Sigmoid colon (tissue), 7 donors: ENCODE data around the gene TPK1. TPM values are rescaled to one million over a fixed set of nuclear protein-coding genes. Genes with fewer than 3 reads are reported as not detected.

Experiments
- DNase-seq: peaks from one replicate; pipeline ENCODE4 v3.0.0-alpha.2; 2019
- H3K27ac ChIP-seq, 4 donors: fragments of 200-600 bp; sonication (generic); one replicate each; pipeline ENCODE4 v1.5.1; 2016 to 2019; ENCODE audit warnings: mild to moderate bottlenecking in 1 of 4
- H3K27me3 ChIP-seq, 3 donors: fragments of 200-600 bp; sonication (generic); one replicate each; pipeline ENCODE4 v1.5.1; 2019; ENCODE audit warnings: mild to moderate bottlenecking in 1 of 3
- H3K36me3 ChIP-seq, 4 donors: fragments of 200-600 bp; sonication (generic); one replicate each; pipeline ENCODE4 v1.5.1; 2016 to 2019
- H3K4me1 ChIP-seq, 4 donors: fragments of 200-600 bp; sonication (generic); one replicate each; pipeline ENCODE4 v1.5.1; 2017 to 2019
- H3K4me3 ChIP-seq, 4 donors: fragments of 200-600 bp; sonication (generic); one replicate each; pipeline ENCODE4 v1.5.1; 2017 to 2019; ENCODE audit warnings: mild to moderate bottlenecking in 2 of 4, moderate library complexity in 1 of 4
- H3K9me3 ChIP-seq, 4 donors: fragments of 200-600 bp in 3 of 4; sonication (generic) in 3 of 4; one replicate each; pipeline versions ENCODE4 v1.5.1 to v1.6.1; 2013 to 2019
- EP300 ChIP-seq, 4 donors: sonication (generic); formaldehyde crosslinking; IDR thresholded peaks; one replicate each; pipeline ENCODE4 v1.6.1; 2017; ENCODE audit warnings: antibody characterized with exemption in 4 of 4
- POLR2A ChIP-seq, 2 donors: fragments of 450-650 bp; IDR thresholded peaks; one replicate each; pipeline ENCODE4 v1.6.1; 2016; ENCODE audit warnings: antibody characterized with exemption in 2 of 2, mild to moderate bottlenecking in 2 of 2, moderate library complexity in 2 of 2
- POLR2AphosphoS5 ChIP-seq, 4 donors: sonication (generic); formaldehyde crosslinking; IDR thresholded peaks; one replicate each; pipeline ENCODE4 v1.6.1; 2017; ENCODE audit warnings: antibody characterized with exemption in 4 of 4
- WGBS, 2 donors: extraction: QIAGEN DNeasy Blood & Tissue Kit; methylation state at CpG; one replicate each; pipeline ENCODE4 v1.1.7; 2013; 5-methylcytosine and 5-hydroxymethylcytosine counted together
- intact Hi-C: fragments of 100-400 bp; cut with DNase I; formaldehyde crosslinking; loops from one replicate; pipeline ENCODE4 v1.15.1; 2023
- polyA plus RNA-seq, 3 donors: library from polyadenylated mRNA; stranded (reverse); fragments of 200-250 nt; gene quantifications; one replicate each; pipeline ENCODE4 v1.2.3, GENCODE V29; 2013
- total RNA-seq, 4 donors: library from RNA; depleted of rRNA; stranded (reverse); fragments of >200 nt; gene quantifications; one replicate each; pipeline ENCODE4 v1.1.0, GENCODE V29; 2016
- TF ChIP-seq, protein P1 (sequence below), 4 experiments: fragments of 450-650 bp in 3 of 4; fragments of 200-600 bp in 1 of 4; IDR thresholded peaks; one replicate each; pipeline ENCODE4 v1.5.1; 2016 to 2019; ENCODE audit warnings: antibody characterized with exemption in 4 of 4, mild to moderate bottlenecking in 3 of 4, moderate library complexity in 2 of 4
- donor health status: healthy with polysubstance abuse.
- donor health status: Bipolar disorder and iron deficiency.
- donor health status: healthy.

TPK1 gene
- total and polyA plus RNA-seq, 7 donors = 4.1 to 14.3 (median 7.2) TPM

DNA sequence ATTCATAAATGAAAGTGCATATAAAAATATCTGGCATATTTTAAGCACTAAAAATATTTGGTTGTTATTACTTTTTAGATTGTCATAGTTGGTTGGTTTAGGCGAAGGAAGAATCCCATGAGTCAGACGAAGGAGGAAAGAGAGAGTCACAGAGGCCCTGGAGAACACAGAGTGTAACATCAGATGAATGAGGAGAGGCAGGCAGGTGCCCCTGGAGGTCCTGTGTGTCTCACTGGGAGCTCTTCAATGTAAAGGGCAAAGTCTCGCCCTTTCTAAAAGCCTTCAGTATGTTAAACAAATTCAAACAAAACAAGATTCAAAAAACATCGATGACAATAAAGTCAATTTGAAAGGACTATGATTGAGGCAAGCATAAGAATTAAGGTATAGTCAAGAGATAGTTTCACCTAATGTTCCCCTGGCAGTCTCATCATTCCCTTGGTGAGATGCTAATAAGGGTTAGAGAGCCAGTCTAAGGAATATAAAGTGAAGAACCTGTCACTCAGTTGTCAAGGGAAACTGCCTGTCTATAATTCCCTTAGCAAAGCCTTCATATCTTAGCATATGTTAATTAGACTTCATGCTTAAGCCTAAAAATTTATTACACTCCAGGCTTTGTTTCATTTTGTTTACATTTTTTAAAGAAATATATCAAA lies 194.3 kb downstream of the TPK1 start:
- no peak overlapping the region for H3K4me3 ChIP-seq
- no peaks in the 10 kb centered on the region for H3K36me3 ChIP-seq
- WGBS, 2 donors = 70 to 72% methylated on average over 4 of the region's 4 CpGs
- TF ChIP-seq POLR2AphosphoS5 (IDR thresholded peaks at IDR 0.05) = no peak
- TF ChIP-seq, protein P1, sequence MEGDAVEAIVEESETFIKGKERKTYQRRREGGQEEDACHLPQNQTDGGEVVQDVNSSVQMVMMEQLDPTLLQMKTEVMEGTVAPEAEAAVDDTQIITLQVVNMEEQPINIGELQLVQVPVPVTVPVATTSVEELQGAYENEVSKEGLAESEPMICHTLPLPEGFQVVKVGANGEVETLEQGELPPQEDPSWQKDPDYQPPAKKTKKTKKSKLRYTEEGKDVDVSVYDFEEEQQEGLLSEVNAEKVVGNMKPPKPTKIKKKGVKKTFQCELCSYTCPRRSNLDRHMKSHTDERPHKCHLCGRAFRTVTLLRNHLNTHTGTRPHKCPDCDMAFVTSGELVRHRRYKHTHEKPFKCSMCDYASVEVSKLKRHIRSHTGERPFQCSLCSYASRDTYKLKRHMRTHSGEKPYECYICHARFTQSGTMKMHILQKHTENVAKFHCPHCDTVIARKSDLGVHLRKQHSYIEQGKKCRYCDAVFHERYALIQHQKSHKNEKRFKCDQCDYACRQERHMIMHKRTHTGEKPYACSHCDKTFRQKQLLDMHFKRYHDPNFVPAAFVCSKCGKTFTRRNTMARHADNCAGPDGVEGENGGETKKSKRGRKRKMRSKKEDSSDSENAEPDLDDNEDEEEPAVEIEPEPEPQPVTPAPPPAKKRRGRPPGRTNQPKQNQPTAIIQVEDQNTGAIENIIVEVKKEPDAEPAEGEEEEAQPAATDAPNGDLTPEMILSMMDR (IDR thresholded peaks at IDR 0.05) = no peak
- no peak for TF ChIP-seq EP300 (IDR thresholded peaks at IDR 0.05)
- TF ChIP-seq POLR2A (IDR thresholded peaks at IDR 0.05) = no peak
- H3K9me3 ChIP-seq = no peaks in the 10 kb centered on the region
- no peaks in the 10 kb centered on the region for H3K27me3 ChIP-seq
- DNase-seq = no peak
- intact Hi-C loops = no loop called here
- H3K27ac ChIP-seq = no peak overlapping the region
- peaks cover 0 to 16% (median 14%) of the 10 kb centered on the region in 4 donors for H3K4me1 ChIP-seq

DNA sequence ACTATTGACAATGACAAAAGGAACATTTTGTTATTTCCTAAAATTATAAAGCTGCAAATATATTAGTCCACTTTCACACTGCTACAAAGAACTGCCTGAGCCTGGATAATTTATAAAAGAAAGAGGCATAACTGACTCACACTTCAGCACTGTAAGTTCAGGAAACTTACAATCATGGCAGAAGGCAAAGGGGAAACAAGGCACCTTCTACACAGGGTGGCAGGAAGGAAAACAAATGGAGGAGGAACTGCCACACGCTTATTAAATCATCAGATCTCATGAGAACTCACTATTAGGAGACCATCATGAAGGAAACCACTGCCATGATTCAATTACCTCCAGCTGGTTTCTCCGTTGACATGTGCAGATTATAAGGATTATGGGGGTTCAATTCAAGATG lies 203.1 kb downstream of the TPK1 start:
- no peaks in the 10 kb centered on the region for H3K27me3 ChIP-seq
- H3K9me3 ChIP-seq = no peaks in the 10 kb centered on the region
- 82 to 87% methylated on average over 2 of the region's 2 CpGs for WGBS, 2 donors
- H3K36me3 ChIP-seq = no peaks in the 10 kb centered on the region
- no peak for TF ChIP-seq POLR2A (IDR thresholded peaks at IDR 0.05)
- TF ChIP-seq POLR2AphosphoS5 (IDR thresholded peaks at IDR 0.05) = no peak
- TF ChIP-seq EP300 (IDR thresholded peaks at IDR 0.05) = no peak
- TF ChIP-seq, protein P1 (IDR thresholded peaks at IDR 0.05) = no peak
- intact Hi-C loops = no loop called here
- no peak overlapping the region for H3K27ac ChIP-seq
- no peaks in the 10 kb centered on the region for H3K4me1 ChIP-seq
- H3K4me3 ChIP-seq = no peak overlapping the region
- no peak for DNase-seq

DNA sequence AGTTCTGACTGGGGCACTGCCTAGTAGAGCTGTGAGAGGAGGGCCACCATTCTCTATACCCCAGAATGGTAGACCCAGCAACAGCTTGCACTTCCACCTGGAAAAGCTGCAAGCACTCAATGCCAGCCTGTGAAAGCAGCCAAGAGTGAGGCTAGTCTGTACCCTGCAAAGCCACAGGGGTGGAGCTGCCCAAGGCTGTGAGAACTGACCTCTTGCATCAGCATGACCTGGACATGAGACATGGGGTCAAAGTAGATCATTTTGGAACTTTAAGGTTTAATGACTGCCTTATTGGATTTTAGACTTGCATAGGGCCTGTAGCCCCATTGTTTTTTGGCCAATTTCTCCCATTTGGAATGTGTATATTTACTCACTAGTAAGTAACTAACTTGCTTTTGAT lies 206.3 kb downstream of the TPK1 start:
- Histone ChIP-seq H3K36me3 (no peaks in the 10 kb centered on the region), H3K9me3 (no peaks in the 10 kb centered on the region), H3K27ac (no peak overlapping the region), H3K4me3 (no peak overlapping the region), H3K4me1 (peaks cover 0 to 7% (median 0%) of the 10 kb centered on the region in 4 donors), H3K27me3 (no peaks in the 10 kb centered on the region)
- TF ChIP-seq POLR2A (IDR thresholded peaks at IDR 0.05) (no peak), POLR2AphosphoS5 (IDR thresholded peaks at IDR 0.05) (no peak)
- TF ChIP-seq, protein P1 (IDR thresholded peaks at IDR 0.05) = no peak
- intact Hi-C loops = no loop called here
- DNase-seq = no peak

DNA sequence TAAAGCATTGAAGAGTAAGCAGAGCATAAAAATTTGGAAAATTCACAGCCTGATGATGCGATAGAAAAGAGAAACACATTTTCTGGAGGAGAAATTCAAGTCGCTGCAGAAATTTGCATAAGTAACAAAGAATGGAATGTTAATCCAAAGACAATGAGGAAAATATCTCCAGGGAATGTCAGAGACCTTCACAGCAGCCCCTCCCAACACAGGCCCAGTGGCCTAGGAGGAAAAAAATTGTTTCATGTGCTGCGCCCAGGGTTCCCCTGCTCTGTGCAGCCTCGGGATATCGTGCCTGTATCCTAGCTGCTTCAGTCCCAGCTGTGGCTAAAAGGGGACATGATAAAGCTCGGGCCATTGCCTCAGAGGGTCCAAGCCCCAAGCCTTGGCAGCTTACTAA lies 206.8 kb downstream of the TPK1 start:
- no peak overlapping the region for H3K4me3 ChIP-seq
- DNase-seq = no peak
- no peak for TF ChIP-seq POLR2AphosphoS5 (IDR thresholded peaks at IDR 0.05)
- no peak for TF ChIP-seq EP300 (IDR thresholded peaks at IDR 0.05)
- TF ChIP-seq POLR2A (IDR thresholded peaks at IDR 0.05) = no peak
- TF ChIP-seq, protein P1 (IDR thresholded peaks at IDR 0.05) = no peak
- H3K36me3 ChIP-seq = no peaks in the 10 kb centered on the region
- peaks cover 0 to 7% (median under 1%) of the 10 kb centered on the region in 4 donors for H3K4me1 ChIP-seq
- no peak overlapping the region for H3K27ac ChIP-seq
- intact Hi-C loops = no loop called here
- no peaks in the 10 kb centered on the region for H3K9me3 ChIP-seq
- WGBS, 2 donors = 92 to 95% methylated on average over 6 of the region's 6 CpGs
- H3K27me3 ChIP-seq = no peaks in the 10 kb centered on the region

DNA sequence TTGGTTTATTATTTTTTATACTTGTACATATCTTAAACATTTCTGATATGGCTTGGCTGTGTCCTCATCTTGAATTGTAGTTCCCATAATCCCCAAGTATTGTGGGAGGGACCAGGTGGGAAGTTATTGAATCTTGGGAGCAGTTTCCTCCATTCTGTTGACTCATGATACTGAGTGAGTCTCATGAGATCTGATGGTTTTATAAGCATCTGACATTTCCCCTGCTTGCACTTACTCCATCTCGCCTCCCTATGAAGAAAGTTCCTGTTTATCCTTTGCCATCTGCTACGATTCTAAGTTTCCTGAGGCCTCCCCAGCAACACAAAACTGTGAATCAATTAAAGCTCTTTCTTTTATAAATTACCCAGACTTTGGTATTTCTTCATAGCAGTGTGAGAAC lies 207.7 kb downstream of the TPK1 start:
- H3K4me3 ChIP-seq = no peak overlapping the region
- peaks cover 0 to 7% (median 3%) of the 10 kb centered on the region in 4 donors for H3K4me1 ChIP-seq
- H3K27ac ChIP-seq = no peak overlapping the region
- DNase-seq = no peak
- intact Hi-C loops = no loop called here
- no peak for TF ChIP-seq EP300 (IDR thresholded peaks at IDR 0.05)
- no peak for TF ChIP-seq POLR2AphosphoS5 (IDR thresholded peaks at IDR 0.05)
- no peak for TF ChIP-seq POLR2A (IDR thresholded peaks at IDR 0.05)
- TF ChIP-seq, protein P1 (IDR thresholded peaks at IDR 0.05) = no peak
- no peaks in the 10 kb centered on the region for H3K27me3 ChIP-seq
- 41 to 47% methylated on average over 2 of the region's 2 CpGs for WGBS, 2 donors
- H3K9me3 ChIP-seq = no peaks in the 10 kb centered on the region
- no peaks in the 10 kb centered on the region for H3K36me3 ChIP-seq
